Kidney epithelial cell (primary cell): Measurements from ENCODE around the gene SRPRB. TPM values are rescaled to one million over a fixed set of nuclear protein-coding genes. Genes with fewer than 3 reads are reported as not detected.

Experiments
- DNase-seq: peaks from one replicate; pipeline ENCODE4 v3.0.0-alpha.2; 2010; ENCODE audit warnings: low read depth
- H3K27me3 ChIP-seq: 2 replicates; pipeline ENCODE4 v1.6.0; 2011; ENCODE audit warnings: low read length; ENCODE audit not compliant: control insufficient read depth, insufficient read depth
- H3K36me3 ChIP-seq: 2 replicates; pipeline ENCODE4 v1.5.1; 2011; ENCODE audit warnings: low read length; ENCODE audit not compliant: control insufficient read depth, insufficient read depth
- H3K4me3 ChIP-seq: 2 replicates; pipeline ENCODE4 v1.5.1; 2011; ENCODE audit warnings: low read depth, mild to moderate bottlenecking, control low read depth, low read length
- total RNA-seq: library from RNA; depleted of rRNA; stranded (reverse); fragments of >200 nt; gene quantifications from 2 replicates; pipeline ENCODE4 v1.2.3, GENCODE V29; 2015
- TF ChIP-seq, protein P1 (sequence below): IDR thresholded peaks from 2 replicates; pipeline ENCODE4 v1.5.1; 2011; ENCODE audit warnings: mild to moderate bottlenecking, moderate library complexity, low read length, control low read depth, inconsistent platforms; ENCODE audit not compliant: insufficient read depth, poor library complexity, severe bottlenecking

SRPRB gene
- total RNA-seq, 1 donor from 2014 or later: 67.3 TPM

DNA sequence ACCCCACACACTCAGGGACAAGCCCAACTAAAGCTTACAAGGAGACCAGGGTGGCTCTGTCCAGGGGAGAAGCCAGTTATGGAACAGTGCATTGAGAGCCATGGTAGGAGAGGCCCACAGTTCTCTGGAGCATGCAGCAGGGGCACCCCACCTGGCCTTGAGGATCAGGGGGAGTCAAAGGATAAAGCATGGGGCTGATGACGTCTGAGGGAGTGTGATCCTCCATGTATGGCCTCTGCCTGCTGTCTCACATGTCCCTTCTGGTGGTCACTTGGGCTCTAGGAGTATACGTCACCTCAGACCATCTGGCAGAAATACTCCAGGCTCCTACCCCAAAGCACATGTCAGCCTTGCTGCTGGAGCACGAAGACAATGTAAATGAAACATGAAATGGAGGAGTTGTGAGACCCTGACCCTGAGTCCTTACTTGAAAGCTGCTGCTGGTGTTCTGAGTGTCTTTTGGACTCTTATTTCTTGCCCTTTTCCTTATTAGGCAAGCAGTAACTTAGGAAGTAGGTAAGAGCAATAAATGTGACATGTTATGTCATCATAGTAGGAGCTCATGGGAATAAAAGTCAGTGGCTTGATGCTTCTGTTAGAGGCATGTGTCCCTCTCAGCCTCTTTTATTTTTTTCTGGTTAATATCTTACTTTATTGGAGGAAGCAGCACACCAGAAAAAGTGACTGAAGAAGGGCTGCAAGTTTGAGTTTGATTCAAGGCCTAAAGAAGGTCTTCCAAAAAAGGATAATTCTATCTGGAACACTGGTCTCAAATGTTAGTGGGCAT is 15.5 kb downstream of the SRPRB start:
- H3K36me3 ChIP-seq: peaks cover 2% of the 10 kb centered on the region
- no peak for DNase-seq
- TF ChIP-seq, protein P1, sequence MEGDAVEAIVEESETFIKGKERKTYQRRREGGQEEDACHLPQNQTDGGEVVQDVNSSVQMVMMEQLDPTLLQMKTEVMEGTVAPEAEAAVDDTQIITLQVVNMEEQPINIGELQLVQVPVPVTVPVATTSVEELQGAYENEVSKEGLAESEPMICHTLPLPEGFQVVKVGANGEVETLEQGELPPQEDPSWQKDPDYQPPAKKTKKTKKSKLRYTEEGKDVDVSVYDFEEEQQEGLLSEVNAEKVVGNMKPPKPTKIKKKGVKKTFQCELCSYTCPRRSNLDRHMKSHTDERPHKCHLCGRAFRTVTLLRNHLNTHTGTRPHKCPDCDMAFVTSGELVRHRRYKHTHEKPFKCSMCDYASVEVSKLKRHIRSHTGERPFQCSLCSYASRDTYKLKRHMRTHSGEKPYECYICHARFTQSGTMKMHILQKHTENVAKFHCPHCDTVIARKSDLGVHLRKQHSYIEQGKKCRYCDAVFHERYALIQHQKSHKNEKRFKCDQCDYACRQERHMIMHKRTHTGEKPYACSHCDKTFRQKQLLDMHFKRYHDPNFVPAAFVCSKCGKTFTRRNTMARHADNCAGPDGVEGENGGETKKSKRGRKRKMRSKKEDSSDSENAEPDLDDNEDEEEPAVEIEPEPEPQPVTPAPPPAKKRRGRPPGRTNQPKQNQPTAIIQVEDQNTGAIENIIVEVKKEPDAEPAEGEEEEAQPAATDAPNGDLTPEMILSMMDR: no peak
- no peaks in the 10 kb centered on the region for H3K27me3 ChIP-seq
- H3K4me3 ChIP-seq: no peak overlapping the region

DNA sequence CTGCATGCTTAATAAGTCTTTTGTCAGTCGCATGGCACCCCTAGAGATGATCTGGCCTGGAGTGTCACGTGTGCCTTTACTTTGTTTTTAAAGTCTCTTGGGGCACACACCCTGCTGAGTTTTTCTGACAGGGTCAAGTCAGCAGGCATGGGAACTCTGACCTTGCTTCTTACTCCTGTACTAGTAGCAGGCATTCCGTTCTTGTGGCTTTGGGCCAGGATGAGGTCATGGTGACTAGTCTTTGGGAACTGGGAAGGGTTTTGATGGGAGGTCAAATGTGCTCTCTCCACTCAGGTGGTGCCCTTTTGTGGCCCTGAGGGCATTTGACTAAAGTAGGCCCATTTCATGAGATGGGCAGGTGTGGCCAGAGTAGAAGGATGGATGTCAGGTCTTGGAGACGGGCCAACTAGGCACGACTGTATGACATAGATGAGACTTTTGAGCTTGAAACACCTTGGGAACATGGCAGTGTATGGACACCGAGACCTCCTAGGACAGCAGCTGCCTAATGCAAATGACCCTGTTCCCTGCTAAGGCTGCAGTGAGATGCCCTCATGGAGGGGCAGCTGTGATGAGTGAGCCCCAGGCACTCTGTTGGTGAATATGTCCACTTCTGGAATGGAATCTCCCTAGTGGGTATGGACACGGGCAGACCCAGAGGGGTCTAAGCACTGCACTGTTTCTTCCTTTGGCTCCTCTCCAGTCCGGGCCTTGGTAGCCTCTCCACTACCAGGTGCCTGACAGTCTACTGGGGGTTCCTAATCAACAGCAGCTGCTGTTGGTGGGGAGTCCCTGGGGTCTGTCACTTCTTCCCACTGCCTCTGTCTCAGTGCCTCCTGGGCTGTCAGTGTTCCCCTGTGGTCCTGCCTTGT is 16.4 kb downstream of the SRPRB start:
- DNase-seq: peak; percentile 63
- H3K27me3 ChIP-seq: no peaks in the 10 kb centered on the region
- peaks cover 2% of the 10 kb centered on the region for H3K36me3 ChIP-seq
- H3K4me3 ChIP-seq: no peak overlapping the region
- TF ChIP-seq, protein P1: peak; percentile 52

DNA sequence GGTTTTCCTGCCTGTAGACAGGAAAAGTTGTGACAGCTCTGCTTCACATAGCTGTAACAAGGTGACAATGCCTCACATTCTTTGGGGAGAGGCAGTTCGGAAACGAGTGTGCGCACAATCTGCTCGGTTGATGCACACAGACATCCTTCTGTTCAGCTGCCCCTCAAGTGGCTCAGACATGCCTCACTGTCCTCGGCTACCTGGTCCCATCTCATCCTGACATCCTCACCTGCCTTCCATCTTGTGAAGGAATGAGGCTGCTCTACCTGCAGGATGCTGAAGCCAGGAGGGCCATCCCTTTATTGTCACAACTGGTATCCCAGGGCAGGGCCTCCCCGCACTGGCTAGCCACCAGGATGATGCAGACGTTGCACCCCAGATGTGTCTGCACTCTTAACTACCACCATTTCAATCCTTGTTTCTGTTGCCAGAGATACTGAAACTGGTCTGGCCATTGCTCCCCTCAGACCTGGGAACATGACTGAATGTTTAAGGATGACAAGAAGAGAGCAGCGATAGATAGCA is 19.4 kb downstream of the SRPRB start:
- TF ChIP-seq, protein P1: no peak
- no peaks in the 10 kb centered on the region for H3K27me3 ChIP-seq
- DNase-seq: no peak
- H3K36me3 ChIP-seq: peaks cover 2% of the 10 kb centered on the region
- no peak overlapping the region for H3K4me3 ChIP-seq

DNA sequence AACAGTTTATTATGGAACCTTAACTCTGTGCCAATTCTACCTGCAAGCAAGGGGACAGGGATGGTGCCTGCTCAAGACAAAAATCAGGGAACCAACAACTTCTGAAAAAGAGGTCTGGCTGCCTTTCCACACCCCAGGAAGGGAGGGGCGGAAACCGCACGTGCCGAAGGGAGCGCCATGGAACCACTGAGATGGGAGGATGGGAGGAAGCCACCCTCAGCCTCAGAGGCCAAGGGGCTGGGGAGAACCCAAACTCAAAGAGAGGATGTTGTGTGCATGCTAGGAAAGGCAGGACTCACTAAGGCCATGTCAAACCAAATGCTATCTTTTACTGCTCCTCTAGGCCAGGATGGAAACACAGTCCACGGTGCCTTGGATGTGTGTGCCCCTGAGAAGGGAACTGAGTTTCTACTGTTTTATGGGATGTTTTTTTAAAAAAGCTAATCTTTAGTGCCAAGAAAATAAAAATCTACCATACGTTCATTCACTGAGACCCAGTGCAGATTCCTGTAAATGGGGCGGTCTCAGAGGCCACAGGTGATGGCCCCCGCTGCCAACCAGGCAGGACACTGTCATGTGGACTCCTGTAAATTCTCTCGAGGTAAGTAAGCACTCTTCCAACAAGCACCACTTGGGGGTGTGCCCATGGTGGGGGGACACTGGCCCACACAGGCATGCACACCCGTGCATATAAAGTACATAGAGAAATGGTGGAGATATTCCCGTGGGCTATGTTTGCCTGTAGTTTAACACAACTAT is 20.5 kb downstream of the SRPRB start:
- DNase-seq: no peak
- Histone ChIP-seq H3K27me3 (no peaks in the 10 kb centered on the region), H3K36me3 (no peaks in the 10 kb centered on the region), H3K4me3 (no peak overlapping the region)
- TF ChIP-seq, protein P1: no peak

DNA sequence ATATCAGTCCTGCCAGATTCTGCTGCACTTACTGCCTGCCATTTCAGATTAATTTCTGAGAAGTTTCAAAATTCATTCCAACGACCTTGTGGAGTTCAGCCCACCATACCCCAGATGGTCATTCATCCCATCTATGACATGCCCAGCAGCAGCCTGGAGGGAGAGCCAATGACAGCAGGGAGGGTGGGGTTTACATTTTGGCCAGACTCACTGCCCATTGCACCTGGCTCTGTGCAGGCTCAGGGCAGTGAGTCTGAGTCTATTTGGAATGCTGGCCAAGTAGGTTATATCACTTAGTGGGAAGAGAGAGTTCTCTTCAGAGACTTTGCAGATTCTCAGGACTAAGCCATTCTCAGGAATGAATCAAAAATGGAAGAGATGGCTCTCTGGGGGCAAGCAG is 21.5 kb downstream of the SRPRB start:
- DNase-seq: no peak
- no peak overlapping the region for H3K4me3 ChIP-seq
- no peaks in the 10 kb centered on the region for H3K36me3 ChIP-seq
- H3K27me3 ChIP-seq: no peaks in the 10 kb centered on the region
- TF ChIP-seq, protein P1: no peak
